A673 (cell line): ENCODE data around the gene CD72. TPM values are rescaled to one million over a fixed set of nuclear protein-coding genes. Genes with fewer than 3 reads are reported as not detected.

ENCODE experiments used
- BruUV-seq: library from RNA; stranded (reverse); fragments of 400-500 nt; replicated peaks from 2 replicates; lab custom pipeline; 2021; lab: Mats Ljungman, UMichigan
- CTCF ChIA-PET: fragments of 300-600 bp; sonication (Branson Sonifier 250); formaldehyde crosslinking; loops from one replicate; lab custom pipeline; 2022; ENCODE audit warnings: antibody characterized with exemption; lab: Charles Lee
- POLR2A ChIA-PET: fragments of 300-600 bp; sonication (Branson Sonifier 250); formaldehyde crosslinking; loops from one replicate; lab custom pipeline; 2022; ENCODE audit warnings: antibody characterized with exemption; ENCODE audit not compliant: low non-redundant PET; lab: Charles Lee
- DNase-seq: peaks from one replicate; pipeline ENCODE4 v3.0.0-alpha.2; 2015; ENCODE audit warnings: low spot score
- H3K27ac ChIP-seq: fragments of 200-600 bp; sonication (generic); 2 replicates; pipeline ENCODE4 v1.5.1; 2016; ENCODE audit warnings: mixed run types, low read depth, mild to moderate bottlenecking, mixed read lengths, antibody characterized with exemption, low read length; ENCODE audit not compliant: poor library complexity, severe bottlenecking
- H3K27me3 ChIP-seq: fragments of 200-600 bp; sonication (generic); replicated peaks from 2 replicates; pipeline ENCODE4 v1.6.1; 2017; ENCODE audit warnings: mixed run types, low read depth, mild to moderate bottlenecking, mixed read lengths, antibody characterized with exemption, low read length; ENCODE audit not compliant: insufficient read depth, poor library complexity
- H3K36me3 ChIP-seq: fragments of 200-600 bp; sonication (generic); 2 replicates; pipeline ENCODE4 v1.6.1; 2016; ENCODE audit warnings: mixed run types, mild to moderate bottlenecking, mixed read lengths, antibody characterized with exemption, low read length; ENCODE audit not compliant: insufficient read depth, poor library complexity, severe bottlenecking
- H3K4me1 ChIP-seq: fragments of 200-600 bp; sonication (generic); 2 replicates; pipeline ENCODE4 v1.6.1; 2017; ENCODE audit warnings: mixed run types, mild to moderate bottlenecking, mixed read lengths, antibody characterized with exemption, low read length; ENCODE audit not compliant: insufficient read depth, poor library complexity, severe bottlenecking
- H3K4me3 ChIP-seq: fragments of 200-600 bp; sonication (generic); 2 replicates; pipeline ENCODE4 v1.5.1; 2016; ENCODE audit warnings: low read depth, mixed run types, mild to moderate bottlenecking, mixed read lengths, low read length; ENCODE audit not compliant: poor library complexity, severe bottlenecking
- H3K9me3 ChIP-seq: fragments of 200-600 bp; sonication (generic); 2 replicates; pipeline ENCODE4 v1.6.1; 2016; ENCODE audit warnings: mixed run types, low read depth, mild to moderate bottlenecking, mixed read lengths, antibody characterized with exemption, low read length; ENCODE audit not compliant: poor library complexity, severe bottlenecking
- CTCF ChIP-seq: fragments of 300-800, 200-600 bp; sonication (generic); conservative IDR thresholded peaks from 2 replicates; pipeline ENCODE4 v1.5.1; 2017; ENCODE audit warnings: low read depth, mild to moderate bottlenecking, antibody characterized with exemption, low read length, moderate library complexity, mixed read lengths
- EZH2 ChIP-seq: fragments of 200-600 bp; sonication (generic); IDR thresholded peaks from 2 replicates; pipeline ENCODE4 v1.6.1; 2017; ENCODE audit warnings: borderline replicate concordance, low read depth, mild to moderate bottlenecking, mixed read lengths, antibody characterized with exemption, low read length; ENCODE audit not compliant: poor library complexity, severe bottlenecking
- intact Hi-C: fragments of 100-400 bp; cut with micrococcal nuclease; formaldehyde crosslinking; loops from one replicate; pipeline ENCODE4 v1.10.0; 2022; ENCODE audit not compliant: unreplicated experiment
- total RNA-seq: library from RNA; stranded (reverse); gene quantifications from 2 replicates; pipeline ENCODE4 v1.2.3, GENCODE V29; 2021

The CD72 gene
- total RNA-seq, 1 experiment from 2014 or later: not detected

DNA sequence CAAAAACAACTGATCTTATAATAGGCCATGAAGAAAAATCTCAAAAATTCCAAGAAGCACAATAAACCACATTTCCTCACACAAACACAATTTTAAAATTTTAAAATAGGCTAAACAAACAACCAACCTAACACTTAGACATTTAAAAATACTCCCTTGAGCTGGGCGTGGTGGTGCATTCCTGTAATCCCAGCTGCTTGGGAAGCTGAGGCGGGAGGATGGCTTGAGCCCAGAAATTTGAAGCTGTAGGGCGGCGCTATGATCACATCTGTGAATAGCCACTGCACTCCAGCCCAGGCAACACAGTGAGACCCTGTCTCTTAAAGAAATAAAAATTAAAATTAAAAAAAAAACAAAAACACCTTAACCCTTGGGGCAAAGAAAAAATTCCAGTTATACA, 50.0 kb downstream of the CD72 start:
- DNase-seq: no peak
- BruUV-seq: no TSS peak
- intact Hi-C loops: no loop called here
- Histone ChIP-seq H3K27me3 (no peaks in the 10 kb centered on the region), H3K27ac (no peak overlapping the region), H3K4me1 (no peaks in the 10 kb centered on the region), H3K9me3 (no peaks in the 10 kb centered on the region), H3K4me3 (no peak overlapping the region), H3K36me3 (no peaks in the 10 kb centered on the region)
- CTCF ChIA-PET: no interaction called here
- POLR2A ChIA-PET: no interaction called here
- no peak for TF ChIP-seq EZH2
- TF ChIP-seq CTCF: no peak

DNA sequence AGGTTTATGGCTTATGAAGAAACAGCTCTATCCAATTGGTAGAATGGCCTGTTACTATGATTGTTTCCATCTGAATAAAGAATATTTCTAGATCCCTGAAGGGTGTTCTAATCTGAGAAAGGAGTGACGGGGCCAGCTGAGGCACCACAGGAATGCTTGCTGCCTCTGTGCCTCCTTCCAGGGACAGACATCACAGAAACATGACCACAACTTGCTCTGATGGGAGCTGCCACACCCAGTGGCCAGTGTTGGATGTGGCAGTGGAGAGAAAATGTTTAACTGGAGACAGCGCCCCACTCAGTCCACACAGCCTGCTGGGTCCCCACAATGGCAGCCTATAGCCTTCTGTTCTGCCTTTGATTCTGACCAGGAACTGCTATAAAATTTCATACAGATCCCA, 51.8 kb downstream of the CD72 start:
- no peak overlapping the region for H3K4me3 ChIP-seq
- H3K4me1 ChIP-seq: no peaks in the 10 kb centered on the region
- H3K27me3 ChIP-seq: no peaks in the 10 kb centered on the region
- no TSS peak for BruUV-seq
- no peaks in the 10 kb centered on the region for H3K9me3 ChIP-seq
- intact Hi-C loops: no loop called here
- H3K27ac ChIP-seq: no peak overlapping the region
- ChIA-PET CTCF (no interaction called here), POLR2A (no interaction called here)
- no peaks in the 10 kb centered on the region for H3K36me3 ChIP-seq
- DNase-seq: no peak
- TF ChIP-seq EZH2: no peak
- no peak for TF ChIP-seq CTCF

GRCh38 chr9:35564658-35565061, 53.6 kb downstream of the CD72 start:
- CTCF ChIA-PET: no interaction called here
- BruUV-seq: no TSS peak
- Histone ChIP-seq H3K36me3 (no peaks in the 10 kb centered on the region), H3K27ac (no peak overlapping the region), H3K4me3 (no peak overlapping the region), H3K9me3 (no peaks in the 10 kb centered on the region), H3K27me3 (no peaks in the 10 kb centered on the region), H3K4me1 (no peaks in the 10 kb centered on the region)
- POLR2A ChIA-PET: no interaction called here
- intact Hi-C loops: no loop called here
- TF ChIP-seq CTCF: no peak
- TF ChIP-seq EZH2: no peak
- DNase-seq: no peak
